ENCODE data around the gene HOXA7.

The HOXA7 gene

GRCh38 chr7:27197137-27198042 is 40.9 kb upstream of the HOXA7 start:
- no peaks in the 10 kb centered on the region for H3K36me3 Mint-ChIP-seq
- H3K9me3 Mint-ChIP-seq, result no peaks in the 10 kb centered on the region
- H3K4me1 Mint-ChIP-seq, result peaks cover 40% of the 10 kb centered on the region
- H3K27ac Mint-ChIP-seq, result no peak overlapping the region
- no peak overlapping the region for H3K4me3 Mint-ChIP-seq
- peaks cover 67% of the 10 kb centered on the region for H3K27me3 Mint-ChIP-seq

- no peak overlapping the region for H3K4me3 Mint-ChIP-seq
- peaks cover 61% of the 10 kb centered on the region for H3K27me3 Mint-ChIP-seq
- peaks cover 37% of the 10 kb centered on the region for H3K4me1 Mint-ChIP-seq
- H3K9me3 Mint-ChIP-seq, result no peaks in the 10 kb centered on the region
- H3K36me3 Mint-ChIP-seq, result no peaks in the 10 kb centered on the region
- H3K27ac Mint-ChIP-seq, result peak overlapping the region; percentile 17
Observed at GRCh38 chr7:27196287-27196767, 39.9 kb upstream of the HOXA7 start.

DNA sequence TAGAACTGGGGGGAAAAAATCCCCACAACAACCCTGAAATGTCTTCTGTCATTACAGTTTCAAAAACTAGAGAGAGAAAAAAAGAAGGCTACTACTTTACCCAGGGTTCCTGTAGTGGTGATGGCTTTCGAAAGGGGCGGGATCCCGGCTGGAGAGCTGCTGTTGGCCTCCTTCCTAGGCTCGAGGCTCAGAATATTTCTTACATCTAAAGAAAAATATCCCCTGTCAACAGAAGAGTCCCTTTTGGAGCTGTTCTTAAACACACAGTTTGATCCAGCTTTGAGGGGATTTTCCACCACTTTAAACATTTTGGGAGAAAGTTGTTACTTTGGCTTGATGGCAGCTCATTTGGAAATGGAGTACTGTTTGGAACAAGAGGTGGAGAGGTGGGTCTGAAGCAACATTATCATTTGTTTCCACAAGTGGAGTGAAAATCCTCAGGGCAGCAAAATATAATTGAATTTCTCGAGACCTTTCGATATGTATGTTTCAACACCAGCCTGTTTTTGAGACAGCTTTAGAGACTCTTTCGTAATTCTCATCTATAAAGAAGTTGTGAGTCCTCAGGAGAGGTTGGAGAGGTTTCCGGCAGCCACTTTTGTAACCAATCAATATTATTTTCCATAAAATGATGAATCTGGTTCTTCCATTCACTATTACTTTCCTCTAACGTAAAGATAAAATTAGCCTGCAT is 38.4 kb upstream of the HOXA7 start:
- H3K9me3 Mint-ChIP-seq, result no peaks in the 10 kb centered on the region
- no peak overlapping the region for H3K4me3 Mint-ChIP-seq
- H3K4me1 Mint-ChIP-seq, result peaks cover 35% of the 10 kb centered on the region
- H3K27me3 Mint-ChIP-seq, result peaks cover 65% of the 10 kb centered on the region
- no peaks in the 10 kb centered on the region for H3K36me3 Mint-ChIP-seq
- no peak overlapping the region for H3K27ac Mint-ChIP-seq

GRCh38 chr7:27194002-27194352 is 37.5 kb upstream of the HOXA7 start:
- Mint-ChIP-seq H3K9me3 (no peaks in the 10 kb centered on the region), H3K27ac (no peak overlapping the region), H3K27me3 (peaks cover 71% of the 10 kb centered on the region), H3K36me3 (no peaks in the 10 kb centered on the region), H3K4me1 (peaks cover 39% of the 10 kb centered on the region), H3K4me3 (peak overlapping the region; percentile 44)

DNA sequence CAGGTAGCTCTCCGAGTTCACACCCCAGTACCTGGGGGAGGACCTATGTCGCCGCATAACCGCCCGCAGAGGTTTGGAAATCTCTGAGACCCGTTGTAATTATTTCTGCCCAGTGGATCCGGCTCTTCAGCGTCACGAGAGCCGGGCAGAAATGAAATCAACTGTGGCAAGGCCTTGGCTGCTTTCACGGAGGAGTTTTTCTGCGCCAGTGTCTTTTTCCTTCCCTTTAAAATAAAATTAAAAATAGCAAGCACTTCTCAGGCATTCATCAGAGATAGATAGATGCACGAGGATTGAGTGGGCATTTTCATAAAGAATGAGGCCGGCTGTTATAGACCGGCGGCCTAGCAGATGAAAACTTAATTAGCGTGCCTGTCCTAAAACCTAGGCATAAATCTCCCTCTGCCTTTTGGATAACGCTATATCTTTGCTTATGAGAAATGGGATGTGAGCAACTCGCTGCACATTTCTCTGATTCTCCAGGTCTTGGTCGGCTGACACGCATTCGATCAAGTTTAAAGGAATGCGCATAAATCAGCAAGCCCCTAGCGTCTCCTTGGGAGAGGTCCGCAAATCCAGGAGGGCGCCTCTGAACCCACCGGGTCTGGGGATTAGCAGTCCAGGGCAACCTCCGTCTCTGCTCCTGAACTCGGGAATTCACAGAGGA is 37.0 kb upstream of the HOXA7 start:
- peak overlapping the region; percentile 44 for H3K4me3 Mint-ChIP-seq

DNA sequence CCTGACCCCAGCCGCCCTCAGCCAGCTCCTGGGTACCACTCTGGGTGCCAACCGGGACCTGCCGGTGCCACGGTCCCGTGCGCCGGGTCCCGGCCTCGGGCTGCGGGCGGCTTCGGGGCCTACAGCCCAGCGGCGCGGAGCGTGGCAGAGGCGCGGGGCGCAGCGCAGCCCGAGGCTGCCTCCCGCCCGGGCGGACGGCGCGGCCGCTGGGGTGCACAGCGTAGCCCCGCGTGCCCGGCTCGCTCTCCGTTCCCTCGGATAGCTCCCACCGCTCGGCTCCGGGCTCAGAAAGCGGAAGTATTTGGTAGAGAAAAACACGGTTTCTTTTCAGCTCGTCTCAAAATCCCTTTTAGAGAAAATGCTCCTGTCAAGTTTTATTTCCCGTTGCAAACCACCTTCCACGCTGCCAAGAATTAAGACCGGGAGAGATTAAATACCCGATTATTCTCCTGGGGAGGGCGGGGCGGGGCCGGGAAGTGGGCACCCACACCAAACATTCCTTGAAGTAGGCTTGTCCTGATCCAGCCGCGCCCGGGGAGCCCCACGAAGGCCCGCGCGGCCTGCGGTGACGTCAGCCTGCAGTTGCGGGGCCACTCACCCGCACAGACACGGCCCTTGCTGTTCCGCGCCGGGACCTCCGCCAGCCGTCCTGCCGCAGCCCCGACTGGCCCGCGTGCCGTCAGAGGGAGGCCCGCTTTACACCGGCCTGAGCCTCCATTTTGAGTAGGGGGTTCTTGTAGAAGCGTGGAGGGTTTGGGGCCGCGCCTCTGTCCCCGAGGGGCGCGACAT is 36.3 kb upstream of the HOXA7 start:
- Mint-ChIP-seq H3K27ac (no peak overlapping the region), H3K36me3 (no peaks in the 10 kb centered on the region), H3K4me1 (peaks cover 41% of the 10 kb centered on the region), H3K27me3 (peaks cover 71% of the 10 kb centered on the region), H3K4me3 (peak overlapping the region; percentile 70), H3K9me3 (no peaks in the 10 kb centered on the region)

More for the DNA sequence above, 37.0 kb upstream of the HOXA7 start:
- Mint-ChIP-seq H3K9me3 (no peaks in the 10 kb centered on the region), H3K27me3 (peaks cover 72% of the 10 kb centered on the region), H3K36me3 (no peaks in the 10 kb centered on the region), H3K4me1 (peaks cover 39% of the 10 kb centered on the region), H3K27ac (no peak overlapping the region)

GRCh38 chr7:27191833-27192545 is 35.5 kb upstream of the HOXA7 start:
- peak overlapping the region; percentile 61 for H3K4me3 Mint-ChIP-seq
- no peak overlapping the region for H3K27ac Mint-ChIP-seq
- H3K27me3 Mint-ChIP-seq, result peaks cover 72% of the 10 kb centered on the region
- no peaks in the 10 kb centered on the region for H3K36me3 Mint-ChIP-seq
- H3K4me1 Mint-ChIP-seq, result peaks cover 48% of the 10 kb centered on the region
- H3K9me3 Mint-ChIP-seq, result no peaks in the 10 kb centered on the region

GRCh38 chr7:27191161-27191731 is 34.8 kb upstream of the HOXA7 start:
- Mint-ChIP-seq H3K27ac (no peak overlapping the region), H3K36me3 (no peaks in the 10 kb centered on the region), H3K27me3 (peaks cover 72% of the 10 kb centered on the region), H3K9me3 (no peaks in the 10 kb centered on the region), H3K4me1 (peaks cover 52% of the 10 kb centered on the region), H3K4me3 (peak overlapping the region; percentile 39)

DNA sequence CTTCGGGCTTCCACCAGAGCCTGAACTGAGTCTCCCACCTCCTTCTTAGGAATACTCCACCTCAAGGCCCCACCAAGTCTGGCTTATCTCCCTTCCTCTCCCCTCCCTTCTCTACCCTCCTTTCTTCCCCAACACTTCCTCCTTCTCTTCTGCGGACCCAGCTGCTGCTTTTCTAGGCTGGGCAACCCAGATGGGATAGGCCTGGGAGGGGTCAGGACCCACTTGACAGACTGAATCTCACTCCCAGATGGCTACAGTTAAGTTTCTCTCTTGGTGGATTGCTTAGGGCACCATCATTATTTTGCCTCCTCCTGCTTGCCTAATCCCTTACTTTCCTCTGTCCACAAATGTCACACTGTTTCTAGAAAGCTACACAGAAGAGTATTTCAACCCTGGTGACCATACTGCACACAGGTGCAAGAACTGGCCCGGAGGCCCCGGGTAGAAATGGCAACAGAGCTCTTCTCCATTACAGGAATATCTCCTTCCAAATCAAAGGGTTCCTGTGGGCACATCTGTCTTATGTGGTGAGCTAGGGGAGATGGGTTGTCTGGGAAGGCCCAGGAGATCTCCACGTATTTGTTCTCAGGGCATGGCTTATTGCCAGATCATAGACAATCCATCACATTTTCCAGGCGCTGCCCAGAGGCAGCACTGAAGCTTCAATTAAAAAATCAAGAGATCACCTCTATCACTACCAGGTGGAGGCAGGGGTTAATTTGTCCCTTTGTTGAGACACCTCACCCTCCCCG is 33.7 kb upstream of the HOXA7 start:
- Mint-ChIP-seq H3K27me3 (peaks cover 76% of the 10 kb centered on the region), H3K27ac (no peak overlapping the region), H3K4me3 (peak overlapping the region; percentile 50)

GRCh38 chr7:27189295-27189996 is 33.0 kb upstream of the HOXA7 start:
- Mint-ChIP-seq H3K27me3 (peaks cover 75% of the 10 kb centered on the region), H3K4me3 (peak overlapping the region; percentile 50), H3K36me3 (no peaks in the 10 kb centered on the region), H3K27ac (no peak overlapping the region), H3K4me1 (peaks cover 69% of the 10 kb centered on the region), H3K9me3 (no peaks in the 10 kb centered on the region)

More for the DNA sequence above, 33.7 kb upstream of the HOXA7 start:
- no peaks in the 10 kb centered on the region for H3K9me3 Mint-ChIP-seq
- no peaks in the 10 kb centered on the region for H3K36me3 Mint-ChIP-seq
- peaks cover 63% of the 10 kb centered on the region for H3K4me1 Mint-ChIP-seq

DNA sequence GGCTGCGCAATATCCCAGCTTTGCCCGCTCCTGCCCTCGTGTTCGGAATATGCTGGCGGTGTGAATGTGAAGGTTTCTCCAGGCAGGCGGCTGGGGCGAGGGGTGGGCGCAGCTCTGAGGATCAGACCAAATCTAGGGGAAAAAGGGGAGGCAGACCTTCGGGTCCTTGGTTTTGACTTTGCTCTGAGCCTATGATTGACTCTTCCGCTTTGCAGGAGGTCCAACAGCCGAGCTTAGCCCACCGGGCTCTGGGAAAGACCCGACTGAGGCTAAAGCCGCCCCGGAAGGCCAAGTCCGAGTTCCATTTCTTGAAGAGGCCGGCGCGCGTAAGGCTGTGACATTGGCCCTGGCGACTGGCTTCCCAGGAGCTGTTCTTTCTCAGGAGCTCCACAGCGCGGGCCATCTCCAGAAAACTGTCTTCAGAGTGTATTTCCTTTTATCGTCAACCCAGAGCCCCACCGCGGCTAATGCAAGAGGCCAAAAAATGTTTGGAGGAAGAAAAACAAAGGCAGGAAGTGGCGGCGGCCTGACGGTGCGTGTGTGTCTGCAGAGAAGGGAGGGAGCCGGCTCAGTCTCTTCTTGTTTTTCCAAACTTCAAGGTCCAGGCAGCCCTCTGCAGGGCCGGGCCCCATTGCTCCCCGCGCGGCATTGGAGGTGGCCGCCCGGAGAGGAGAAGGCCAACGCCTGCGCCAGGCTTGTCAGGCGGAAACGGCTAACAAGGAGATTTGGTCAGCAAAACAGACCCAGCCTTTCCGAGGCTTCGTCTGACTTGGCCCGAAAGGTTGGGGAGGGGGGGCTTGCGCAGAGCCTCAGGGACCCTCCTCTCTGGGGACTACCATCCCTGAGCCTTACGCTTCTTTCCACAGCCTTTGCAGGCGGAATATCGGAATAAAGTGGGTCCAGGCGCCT is 32.2 kb upstream of the HOXA7 start:
- Mint-ChIP-seq H3K9me3 (no peaks in the 10 kb centered on the region), H3K4me3 (peak overlapping the region; percentile 83), H3K4me1 (peaks cover 70% of the 10 kb centered on the region), H3K27ac (no peak overlapping the region), H3K36me3 (no peaks in the 10 kb centered on the region), H3K27me3 (peaks cover 71% of the 10 kb centered on the region)

- Mint-ChIP-seq H3K27me3 (peaks cover 68% of the 10 kb centered on the region), H3K4me1 (peaks cover 66% of the 10 kb centered on the region), H3K9me3 (no peaks in the 10 kb centered on the region), H3K4me3 (peak overlapping the region; percentile 83), H3K36me3 (no peaks in the 10 kb centered on the region), H3K27ac (no peak overlapping the region)
Observed at GRCh38 chr7:27187475-27188385, 31.3 kb upstream of the HOXA7 start.
